Motor neuron (in vitro differentiated cells): ENCODE measurements around the gene KCNQ2. TPM values are rescaled to one million over a fixed set of nuclear protein-coding genes. Genes with fewer than 3 reads are reported as not detected.

Experiments
- ATAC-seq, 8 experiments: fragments of 200-7000 bp; cut with Tn5 transposase; replicated peaks in 6 of 8; 2 replicates each; pipeline ENCODE4 v1.8.0; 2021; ENCODE audit warnings: mild to moderate bottlenecking in 8 of 8, moderate library complexity in 8 of 8
- H3K27ac ChIP-seq, 2 donors: fragments of 250-450 bp; sonication (Bioruptor Pico); 2 replicates each; pipeline ENCODE4 v1.9.0; 2021; ENCODE audit warnings: antibody characterized with exemption in 2 of 2, mild to moderate bottlenecking in 2 of 2, moderate library complexity in 1 of 2
- H3K4me1 ChIP-seq, 2 donors: fragments of 250-450 bp; sonication (Bioruptor Pico); replicated peaks in 1 of 2; 2 replicates each; pipeline ENCODE4 v1.6.1; 2021; ENCODE audit warnings: antibody characterized with exemption in 2 of 2, mild to moderate bottlenecking in 2 of 2, moderate library complexity in 1 of 2
- H3K4me3 ChIP-seq, 5 donors: fragments of 250-450 bp; sonication (Bioruptor Pico); 2 replicates each; pipeline ENCODE4 v1.9.0; 2021; ENCODE audit warnings: antibody characterized with exemption in 5 of 5, mild to moderate bottlenecking in 5 of 5, moderate library complexity in 4 of 5
- whole genome bisulfite sequencing, 10 experiments: fragments of 450-650 bp; shearing (Covaris generic); methylation state at CpG; one replicate each; pipeline ENCODE4 v1.0.0; 2022; 5-methylcytosine and 5-hydroxymethylcytosine counted together
- in situ Hi-C, 9 experiments: fragments of 400-800 bp; cut with MboI; loops; one replicate each; pipeline ENCODE4 v1.15.0; 2021; ENCODE audit warnings: low sequenced_read_pairs in 9 of 9, low pct_unique_long_range_greater_than_20kb in 2 of 9; ENCODE audit not compliant: unreplicated experiment in 9 of 9
- total RNA-seq, 8 experiments: library from RNA; unstranded; fragments of 300-600 nt; gene quantifications; 2 replicates each; pipeline versions ENCODE4 v1.2.3 to v1.2.4, GENCODE V29; 2022

Gene KCNQ2
- total RNA-seq, 8 experiments from 2014 or later, result 0.18 to 124 (median 58.4) TPM

DNA sequence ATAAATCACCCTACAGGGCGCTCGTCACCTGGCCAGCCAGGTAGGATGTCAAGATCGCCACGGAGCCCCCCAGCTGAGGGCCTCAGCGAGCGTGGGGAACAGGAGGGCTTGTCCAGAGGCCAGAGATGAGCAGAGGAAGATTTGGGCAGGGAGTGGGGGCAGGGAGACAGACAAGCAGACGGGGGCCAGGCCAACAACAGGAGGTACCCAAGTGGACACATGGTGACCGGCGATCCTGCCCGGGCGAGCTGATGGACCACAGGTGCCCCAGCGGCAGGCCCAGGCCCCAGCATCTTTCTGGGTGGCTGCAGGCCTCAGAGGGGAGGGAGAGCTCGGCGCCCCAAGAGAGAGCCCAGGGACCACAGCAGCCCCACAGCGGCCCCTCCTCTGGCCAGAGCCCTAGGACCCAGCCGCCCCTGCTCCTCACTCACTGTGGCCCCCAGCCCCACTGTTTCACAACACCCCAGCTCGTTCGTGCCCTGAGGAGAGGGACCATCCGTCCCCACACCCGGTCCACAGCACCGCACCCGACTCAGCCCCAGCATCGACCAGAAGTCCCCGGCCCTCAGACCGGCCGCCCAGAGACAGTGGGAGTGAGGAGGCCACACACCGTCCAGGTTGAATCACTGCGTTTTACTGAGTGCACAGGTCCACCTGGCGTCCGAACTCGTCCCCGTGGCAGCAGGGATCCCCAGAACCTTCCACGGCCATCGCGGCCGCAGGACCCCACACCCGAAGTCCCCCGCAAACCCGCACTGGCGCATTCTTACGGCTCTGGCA lies 72.7 kb downstream of the KCNQ2 start:
- Histone ChIP-seq H3K27ac (no peak overlapping the region), H3K4me3 (no peak overlapping the region), H3K4me1 (peaks cover 18% of the 10 kb centered on the region in 2 donors)
- 22 to 96% (median 67%) methylated on average over 4 to 14 of the region's 41 CpGs; no CpG with 5 or more reads in 7 of the 10 experiments for WGBS, 10 experiments
- in situ Hi-C loops, result loop anchor here in 1 of 9 experiments (25.0 kb wide), 1 partner anchor 112 kb away; the partner anchor contains the start of gene COL20A1
- no peak for ATAC-seq

DNA sequence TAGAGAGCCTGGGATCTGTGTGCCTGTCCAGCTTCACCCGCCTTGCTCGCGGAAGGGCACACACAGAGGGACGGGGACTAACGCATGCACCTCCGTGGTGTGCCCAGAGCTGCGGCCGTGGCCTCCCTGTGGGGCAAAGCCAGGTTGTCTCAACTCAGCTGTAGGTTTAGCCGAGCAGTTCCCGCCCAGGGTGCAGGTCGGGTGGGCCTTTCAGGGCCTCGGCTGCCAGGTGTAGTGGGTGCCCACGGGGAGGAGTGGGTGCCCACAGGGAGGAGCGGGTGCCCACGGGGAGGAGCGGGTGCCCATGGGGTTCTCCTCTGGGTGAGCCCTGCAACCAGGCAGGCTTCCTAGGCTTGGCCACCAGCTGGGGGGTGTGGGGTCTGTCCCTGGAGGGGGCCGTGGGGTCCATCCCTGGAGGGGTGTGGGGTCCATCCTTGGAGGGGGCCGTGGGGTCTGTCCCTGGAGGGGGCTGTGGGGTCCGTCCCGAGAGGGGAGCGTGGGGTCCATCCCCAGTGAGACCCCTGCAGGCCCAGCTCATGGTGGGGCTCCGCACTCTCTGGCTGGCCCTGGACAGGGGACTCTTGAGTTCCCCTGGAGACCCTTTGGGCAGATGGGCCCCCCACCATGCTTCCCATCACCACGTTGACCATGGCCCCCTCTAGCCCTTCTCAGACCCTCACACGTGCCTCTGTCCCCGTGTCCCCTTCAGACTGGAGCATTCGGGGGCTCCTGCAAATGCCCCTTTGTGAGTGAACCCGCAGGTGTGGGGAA lies 73.5 kb downstream of the KCNQ2 start:
- WGBS, 10 experiments, result 20 to 100% (median 59%) methylated on average over 2 to 9 of the region's 27 CpGs; no CpG with 5 or more reads in 5 of the 10 experiments
- no peak for ATAC-seq
- Histone ChIP-seq H3K4me3 (no peak overlapping the region), H3K4me1 (peaks cover 26 to 27% of the 10 kb centered on the region in 2 donors), H3K27ac (no peak overlapping the region)
- in situ Hi-C loops, result loop anchor here in 1 of 9 experiments (25.0 kb wide), 1 partner anchor 112 kb away; the partner anchor contains the start of gene COL20A1

DNA sequence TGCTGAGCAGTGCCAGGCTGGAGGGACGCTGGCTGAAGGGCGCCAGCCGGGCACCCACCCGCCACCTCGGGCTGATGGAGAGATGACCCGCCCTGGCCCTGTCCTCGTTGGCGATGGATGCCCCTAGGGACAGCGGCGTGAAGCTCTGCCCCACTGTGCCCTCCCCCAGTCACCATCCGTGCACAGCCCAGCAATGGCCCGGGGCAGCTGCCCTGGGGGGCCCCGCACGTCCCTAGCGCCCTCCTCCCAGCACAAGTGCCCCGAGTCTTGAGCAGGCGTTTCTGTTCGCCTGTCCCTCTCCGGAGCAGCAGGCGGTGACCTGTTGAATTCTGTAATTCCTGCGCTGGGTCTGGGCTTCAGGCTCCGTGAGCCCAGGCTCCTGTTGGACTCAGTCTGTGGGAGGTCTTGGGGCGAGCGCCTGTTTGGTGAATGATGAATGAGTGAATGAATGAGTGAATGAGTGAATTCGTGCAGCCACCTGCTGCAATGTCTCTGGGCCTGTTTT lies 74.5 kb downstream of the KCNQ2 start:
- Histone ChIP-seq H3K4me3 (no peak overlapping the region), H3K4me1 (peaks cover 31% of the 10 kb centered on the region in 2 donors), H3K27ac (no peak overlapping the region)
- in situ Hi-C loops, result loop anchor here in 1 of 9 experiments (25.0 kb wide), 1 partner anchor 111 kb away; the partner anchor contains the start of gene COL20A1
- ATAC-seq, result no peak
- 48 to 100% (median 95%) methylated on average over 1 to 7 of the region's 25 CpGs; no CpG with 5 or more reads in 6 of the 10 experiments for WGBS, 10 experiments

DNA sequence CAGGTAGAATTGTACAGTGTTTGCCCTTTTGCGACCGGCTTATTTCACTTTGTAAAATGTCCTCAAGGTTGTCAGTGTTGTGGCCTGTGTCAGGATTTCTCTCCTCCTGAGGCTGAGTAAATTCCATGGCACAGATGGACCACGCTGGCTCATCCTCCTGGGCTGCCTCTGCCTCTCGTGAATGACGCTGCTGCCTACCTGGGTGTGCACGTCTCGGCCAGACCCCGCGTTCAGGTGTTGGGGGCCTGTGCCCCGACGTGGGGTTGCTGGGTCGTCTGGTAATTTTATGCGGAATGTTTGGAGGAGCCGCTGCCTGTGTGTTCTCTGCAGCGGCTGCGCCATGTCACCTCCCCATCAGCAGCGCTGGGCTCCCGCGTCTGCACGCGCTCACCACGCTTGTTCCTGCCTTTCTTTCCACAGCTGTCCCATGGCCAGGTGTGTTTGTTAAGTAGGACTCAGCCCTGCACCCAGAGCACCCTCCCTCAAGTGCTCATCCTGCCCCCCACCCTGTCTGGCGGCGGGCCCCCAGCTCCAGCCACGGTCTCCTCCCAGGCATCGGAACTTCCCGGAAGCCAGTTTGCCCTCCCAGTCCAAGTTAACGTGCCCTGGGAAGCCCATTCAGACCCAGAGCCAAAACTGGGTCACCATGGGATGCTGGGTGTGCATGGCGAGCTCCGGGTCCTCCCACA lies 75.2 kb downstream of the KCNQ2 start:
- ATAC-seq, result no peak
- in situ Hi-C loops, result loop anchor here in 1 of 9 experiments (25.0 kb wide), 1 partner anchor 110 kb away; the partner anchor contains the start of gene COL20A1

DNA sequence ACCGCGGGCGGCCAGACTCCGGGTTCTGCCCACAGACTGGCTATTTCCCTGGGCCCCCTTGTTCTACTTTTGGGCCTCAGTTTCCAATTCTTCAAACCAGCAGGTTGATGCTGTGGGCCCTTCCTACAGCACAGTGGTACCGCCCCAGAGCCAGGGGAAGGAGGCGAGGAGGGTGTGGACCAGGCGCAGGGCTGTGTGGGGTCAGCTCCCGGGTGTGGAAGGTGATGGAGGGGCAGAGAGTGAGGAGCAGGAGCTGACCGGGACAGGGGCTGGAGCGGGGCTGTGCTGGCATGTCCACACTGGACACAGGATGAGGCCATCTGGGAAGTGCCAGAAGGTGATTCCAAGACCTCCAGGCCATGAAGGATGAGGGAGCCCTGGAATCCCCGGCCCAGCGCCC lies 76.2 kb downstream of the KCNQ2 start:
- Histone ChIP-seq H3K4me3 (no peak overlapping the region), H3K4me1 (peaks cover 21 to 25% of the 10 kb centered on the region in 2 donors), H3K27ac (no peak overlapping the region)
- no peak for ATAC-seq
- 0 to 100% (median 82%) methylated on average over 1 to 5 of the region's 12 CpGs; no CpG with 5 or more reads in 5 of the 10 experiments for WGBS, 10 experiments
- in situ Hi-C loops, result loop anchor here in 1 of 9 experiments (25.0 kb wide), 1 partner anchor 109 kb away; the partner anchor contains the start of gene COL20A1

More for the DNA sequence above, 75.2 kb downstream of the KCNQ2 start:
- Histone ChIP-seq H3K4me3 (no peak overlapping the region), H3K27ac (no peak overlapping the region), H3K4me1 (peaks cover 24 to 26% of the 10 kb centered on the region in 2 donors)
- 47 to 100% (median 81%) methylated on average over 1 to 10 of the region's 30 CpGs; no CpG with 5 or more reads in 4 of the 10 experiments for WGBS, 10 experiments

DNA sequence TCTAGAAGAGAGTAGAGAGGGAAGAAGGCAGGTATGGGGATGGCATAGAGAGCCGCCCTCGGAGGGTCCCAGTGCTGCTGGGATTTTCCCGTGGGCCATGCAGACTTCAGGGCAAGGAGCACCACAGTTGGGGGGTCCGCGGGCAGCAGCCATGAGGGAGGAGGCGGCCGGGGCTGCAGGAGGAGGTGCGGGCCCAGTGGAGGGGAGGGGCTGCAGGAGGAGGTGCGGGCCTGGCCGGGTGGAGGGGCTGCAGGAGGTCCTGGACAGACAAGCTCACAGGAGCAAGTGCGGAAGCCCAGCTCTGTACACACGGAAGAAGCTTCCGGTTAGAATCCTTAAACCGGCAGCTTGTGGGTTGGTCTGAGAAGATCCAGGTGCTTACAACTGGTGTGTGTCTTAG lies 76.7 kb downstream of the KCNQ2 start:
- ATAC-seq, result no peak
- Histone ChIP-seq H3K27ac (no peak overlapping the region), H3K4me3 (no peak overlapping the region), H3K4me1 (peaks cover 21 to 25% of the 10 kb centered on the region in 2 donors)
- WGBS, 10 experiments, result no CpG with 5 or more reads among the region's 14 CpGs
- in situ Hi-C loops, result loop anchor here in 1 of 9 experiments (25.0 kb wide), 1 partner anchor 108 kb away; the partner anchor contains the start of gene COL20A1

DNA sequence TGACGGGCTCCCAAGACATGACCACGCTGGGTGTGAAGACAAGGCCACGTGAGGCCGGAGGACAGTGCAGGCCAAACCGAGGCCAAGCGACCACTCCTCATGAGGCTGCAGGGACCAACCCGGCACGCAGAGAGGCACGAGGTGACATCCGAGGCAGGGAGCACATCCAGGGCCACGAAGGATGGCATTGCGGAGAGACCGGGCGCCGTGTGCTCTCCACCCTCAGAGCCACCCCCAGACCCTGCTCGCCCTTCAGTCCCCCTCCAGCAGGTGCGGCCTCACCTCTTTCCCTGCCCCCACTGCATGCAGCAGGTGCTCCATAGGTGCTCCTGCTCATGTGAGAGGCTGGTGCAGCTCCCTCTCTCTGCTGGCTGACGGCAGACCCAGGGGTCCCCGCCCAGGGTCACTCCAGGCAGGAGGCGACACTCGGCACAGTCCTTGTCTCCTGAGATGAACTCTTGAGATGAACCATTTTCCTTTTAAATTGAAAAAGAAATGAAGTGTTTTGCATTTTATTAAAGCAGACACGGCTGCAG lies 77.5 kb downstream of the KCNQ2 start:
- in situ Hi-C loops, result loop anchor here in 1 of 9 experiments (25.0 kb wide), 1 partner anchor 108 kb away; the partner anchor contains the start of gene COL20A1
- peaks cover 21 to 25% of the 10 kb centered on the region in 2 donors for H3K4me1 ChIP-seq
- no peak overlapping the region for H3K27ac ChIP-seq
- no peak for ATAC-seq
- H3K4me3 ChIP-seq, result no peak overlapping the region
- 20 to 100% (median 80%) methylated on average over 1 to 4 of the region's 22 CpGs; no CpG with 5 or more reads in 5 of the 10 experiments for WGBS, 10 experiments

DNA sequence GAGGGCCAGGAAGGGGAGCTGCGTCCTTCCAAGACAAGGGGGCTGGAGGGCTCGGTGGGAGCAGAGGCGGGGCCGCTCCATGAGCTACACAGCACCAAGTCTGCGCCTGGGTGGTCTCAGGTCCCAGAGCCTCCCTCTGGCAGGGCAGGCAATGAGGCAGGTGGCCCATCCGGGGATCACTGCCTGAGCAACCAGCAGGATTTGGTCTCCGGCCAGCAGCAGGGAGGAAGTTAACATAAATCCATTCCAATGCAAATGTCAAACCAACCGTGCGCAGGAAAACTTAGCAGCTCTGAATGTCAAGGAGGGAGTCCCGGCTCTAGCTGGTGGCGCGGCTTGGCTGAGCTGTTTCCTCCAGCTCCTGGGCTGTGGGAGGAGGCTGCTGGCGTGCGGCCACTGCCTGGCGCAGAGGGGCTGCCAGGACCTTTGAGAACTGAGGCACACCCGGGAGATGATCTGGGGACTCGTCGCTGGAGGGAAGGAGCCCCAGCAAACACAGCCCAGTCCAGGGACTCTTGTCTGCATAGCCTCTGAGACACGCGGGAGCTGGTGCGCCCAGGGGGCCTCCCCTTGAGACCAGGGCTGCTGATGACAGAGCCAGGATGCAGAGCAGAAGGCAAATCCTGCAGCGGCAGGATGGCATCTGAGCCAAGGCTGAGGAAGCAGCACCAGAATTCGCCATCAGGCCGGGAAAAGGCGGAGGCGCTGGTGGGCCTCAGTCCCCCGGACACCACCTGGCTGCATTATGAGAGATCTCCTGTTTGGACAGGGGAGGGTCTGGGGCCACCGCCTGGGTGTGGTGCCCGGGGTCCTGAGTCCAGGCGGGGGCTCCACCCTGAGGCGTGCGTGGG lies 78.2 kb downstream of the KCNQ2 start:
- 0 to 35% (median 29%) methylated on average over 3 to 7 of the region's 32 CpGs; no CpG with 5 or more reads in 4 of the 10 experiments for WGBS, 10 experiments
- Histone ChIP-seq H3K4me3 (no peak overlapping the region), H3K4me1 (peaks cover 21 to 25% of the 10 kb centered on the region in 2 donors), H3K27ac (peak overlapping the region; percentile 22 to 50)
- ATAC-seq, result peak; percentile 77 to 97 (median 84)
- in situ Hi-C loops, result loop anchor here in 1 of 9 experiments (25.0 kb wide), 1 partner anchor 107 kb away; the partner anchor contains the start of gene COL20A1

DNA sequence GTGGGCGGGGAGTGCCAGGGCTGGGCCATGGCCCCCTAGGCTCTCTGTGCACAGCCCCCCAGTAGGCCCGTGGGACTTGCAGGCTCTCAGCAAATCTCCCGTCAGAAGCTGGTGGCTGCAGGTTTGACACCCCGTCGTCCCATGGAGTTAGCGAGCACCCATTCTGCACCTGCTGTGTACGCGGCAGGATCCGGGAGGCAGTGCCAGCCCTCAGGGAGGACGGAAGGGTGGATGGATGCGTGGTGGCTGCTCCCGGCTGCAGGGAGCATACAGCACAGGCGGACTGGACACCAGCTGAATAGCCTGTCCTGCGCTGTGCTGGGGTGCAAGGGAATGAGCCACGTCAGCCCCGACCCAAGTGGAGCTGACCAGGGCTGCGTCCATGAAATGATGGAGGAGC lies 78.9 kb downstream of the KCNQ2 start:
- Histone ChIP-seq H3K4me1 (peaks cover 21 to 25% of the 10 kb centered on the region in 2 donors), H3K27ac (peak overlapping the region in 1 of 2 donors; percentile 0), H3K4me3 (no peak overlapping the region)
- in situ Hi-C loops, result loop anchor here in 1 of 9 experiments (25.0 kb wide), 1 partner anchor 106 kb away; the partner anchor contains the start of gene COL20A1
- ATAC-seq, result peak in 3 of 8 experiments; percentile 3 to 23 (median 6)
- WGBS, 10 experiments, result 0 to 100% (median 60%) methylated on average over 1 to 13 of the region's 17 CpGs; no CpG with 5 or more reads in 5 of the 10 experiments

DNA sequence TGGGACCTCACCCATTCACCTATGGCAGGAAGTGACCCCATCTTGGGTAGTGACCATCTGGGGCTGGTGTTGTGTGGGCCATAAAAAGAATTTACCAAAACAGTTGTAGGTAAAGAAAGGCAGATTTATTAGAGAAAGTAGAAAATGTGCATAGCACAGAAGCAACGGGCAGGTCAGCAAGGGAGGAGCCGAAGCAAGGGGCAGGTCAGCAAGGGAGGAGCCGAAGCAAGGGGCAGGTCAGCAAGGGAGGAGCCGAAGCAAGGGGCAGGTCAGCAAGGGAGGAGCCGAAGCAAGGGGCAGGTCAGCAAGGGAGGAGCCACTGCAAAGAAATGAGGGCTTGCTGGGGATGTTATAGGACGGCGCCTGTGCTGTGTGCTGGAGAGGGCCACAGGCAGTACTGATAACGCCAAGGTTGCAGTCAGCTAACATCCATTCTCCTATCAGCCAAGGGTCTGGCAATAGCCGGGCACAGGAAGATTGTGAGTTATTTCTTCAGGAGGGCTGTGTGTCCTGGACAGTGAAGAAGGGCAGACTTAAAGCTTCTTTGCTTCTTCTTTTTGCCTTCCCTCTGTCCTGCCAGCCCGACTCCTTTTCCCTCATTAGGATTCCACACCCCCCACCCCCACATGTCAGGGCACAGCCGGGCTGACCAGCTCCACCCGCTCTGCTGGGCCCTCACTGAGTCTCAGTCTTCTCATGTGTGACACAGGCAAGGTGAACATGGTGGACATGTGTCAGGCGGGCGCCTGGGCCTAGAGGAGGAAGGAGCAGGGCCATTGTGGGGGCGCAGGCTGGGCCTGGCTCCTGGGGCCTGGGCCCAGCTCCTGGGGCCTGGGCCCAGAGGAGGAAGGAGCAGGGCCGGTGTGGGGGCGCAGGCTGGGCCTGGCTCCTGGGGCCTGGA lies 79.7 kb downstream of the KCNQ2 start:
- Histone ChIP-seq H3K4me3 (no peak overlapping the region), H3K27ac (no peak overlapping the region), H3K4me1 (peaks cover 21 to 25% of the 10 kb centered on the region in 2 donors)
- in situ Hi-C loops, result loop anchor here in 1 of 9 experiments (25.0 kb wide), 1 partner anchor 105 kb away; the partner anchor contains the start of gene COL20A1
- WGBS, 10 experiments, result 29 to 100% (median 80%) methylated on average over 1 to 9 of the region's 17 CpGs; no CpG with 5 or more reads in 3 of the 10 experiments
- ATAC-seq, result no peak
